GM12872 (cell line): ENCODE results near the gene CAMK4.

Experiments
- TF ChIP-seq, protein P1 (sequence below): IDR thresholded peaks from 3 replicates; pipeline ENCODE4 v1.5.1; 2011; ENCODE audit warnings: low read depth, mild to moderate bottlenecking, low read length, moderate library complexity; ENCODE audit not compliant: insufficient read depth

Gene CAMK4

DNA sequence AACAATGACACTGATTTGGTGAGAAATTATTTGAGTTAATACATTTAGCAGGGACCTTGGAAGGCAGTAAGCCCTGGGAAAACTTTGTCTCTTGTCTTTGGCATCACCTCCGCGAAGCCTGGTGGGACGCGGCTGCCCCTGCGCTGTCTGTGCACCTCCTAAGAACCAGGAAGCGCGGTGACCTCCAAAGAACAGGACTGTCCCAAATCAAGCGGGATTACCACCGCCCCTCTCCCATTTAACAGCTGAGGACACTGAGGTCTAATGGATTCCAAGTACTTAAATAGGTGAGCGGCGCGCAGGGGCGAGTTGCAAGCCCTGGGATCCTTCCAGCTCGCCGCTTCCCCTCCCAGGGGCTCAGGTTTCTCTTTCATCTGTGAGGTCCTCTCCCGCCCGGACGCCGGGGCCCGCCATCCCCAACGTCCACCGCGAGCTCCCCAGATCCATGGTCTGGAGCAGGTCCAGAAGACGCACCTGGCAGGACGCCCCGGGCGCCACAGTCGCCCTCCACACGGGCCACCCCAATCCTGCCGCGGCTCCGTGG is 287.7 kb downstream of the CAMK4 start:
- TF ChIP-seq, protein P1, sequence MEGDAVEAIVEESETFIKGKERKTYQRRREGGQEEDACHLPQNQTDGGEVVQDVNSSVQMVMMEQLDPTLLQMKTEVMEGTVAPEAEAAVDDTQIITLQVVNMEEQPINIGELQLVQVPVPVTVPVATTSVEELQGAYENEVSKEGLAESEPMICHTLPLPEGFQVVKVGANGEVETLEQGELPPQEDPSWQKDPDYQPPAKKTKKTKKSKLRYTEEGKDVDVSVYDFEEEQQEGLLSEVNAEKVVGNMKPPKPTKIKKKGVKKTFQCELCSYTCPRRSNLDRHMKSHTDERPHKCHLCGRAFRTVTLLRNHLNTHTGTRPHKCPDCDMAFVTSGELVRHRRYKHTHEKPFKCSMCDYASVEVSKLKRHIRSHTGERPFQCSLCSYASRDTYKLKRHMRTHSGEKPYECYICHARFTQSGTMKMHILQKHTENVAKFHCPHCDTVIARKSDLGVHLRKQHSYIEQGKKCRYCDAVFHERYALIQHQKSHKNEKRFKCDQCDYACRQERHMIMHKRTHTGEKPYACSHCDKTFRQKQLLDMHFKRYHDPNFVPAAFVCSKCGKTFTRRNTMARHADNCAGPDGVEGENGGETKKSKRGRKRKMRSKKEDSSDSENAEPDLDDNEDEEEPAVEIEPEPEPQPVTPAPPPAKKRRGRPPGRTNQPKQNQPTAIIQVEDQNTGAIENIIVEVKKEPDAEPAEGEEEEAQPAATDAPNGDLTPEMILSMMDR, result no peak

DNA sequence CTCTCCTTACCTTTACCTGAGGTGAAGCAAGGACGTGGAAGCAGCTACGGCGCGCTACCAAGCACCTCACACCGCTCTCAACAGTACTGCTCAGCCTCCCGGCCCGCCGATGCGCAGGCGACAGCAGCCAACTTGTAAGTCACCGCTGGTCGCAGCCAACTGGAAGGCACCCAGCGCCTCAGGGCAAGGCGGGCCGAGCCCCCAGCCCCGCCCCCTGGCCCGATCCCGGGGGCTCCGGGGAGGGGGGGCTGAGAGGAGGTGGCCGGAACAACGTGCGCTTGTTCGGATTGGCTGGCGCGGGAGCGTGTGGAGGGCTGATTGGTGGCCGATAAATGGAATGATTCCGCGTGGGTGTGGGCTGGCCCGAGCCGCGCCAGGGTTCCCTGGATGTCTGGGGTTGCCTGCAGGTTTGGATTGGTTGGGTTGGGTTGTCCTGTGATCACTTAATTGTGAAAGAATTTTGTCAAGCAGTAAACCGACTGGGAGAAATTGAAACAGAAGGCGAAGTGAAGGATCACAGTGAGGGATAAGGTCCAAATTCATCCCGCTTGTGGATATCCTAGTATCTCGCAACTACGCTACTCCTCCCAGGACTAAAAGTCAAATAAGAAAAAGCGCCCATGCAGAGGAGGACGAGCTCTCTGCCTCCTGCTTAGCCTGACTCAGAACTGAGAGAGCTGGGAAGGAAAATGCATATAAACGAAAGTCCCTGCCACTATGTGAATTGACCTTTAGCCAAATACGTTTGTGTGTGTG is 288.4 kb downstream of the CAMK4 start, which contains the start of gene STARD4:
STARD4 (minus strand) TSS at position 161 of the 756 bp plus-strand sequence. CDS start 5,102 bp downstream, outside the sequence.
- TF ChIP-seq, protein P1, result no peak

DNA sequence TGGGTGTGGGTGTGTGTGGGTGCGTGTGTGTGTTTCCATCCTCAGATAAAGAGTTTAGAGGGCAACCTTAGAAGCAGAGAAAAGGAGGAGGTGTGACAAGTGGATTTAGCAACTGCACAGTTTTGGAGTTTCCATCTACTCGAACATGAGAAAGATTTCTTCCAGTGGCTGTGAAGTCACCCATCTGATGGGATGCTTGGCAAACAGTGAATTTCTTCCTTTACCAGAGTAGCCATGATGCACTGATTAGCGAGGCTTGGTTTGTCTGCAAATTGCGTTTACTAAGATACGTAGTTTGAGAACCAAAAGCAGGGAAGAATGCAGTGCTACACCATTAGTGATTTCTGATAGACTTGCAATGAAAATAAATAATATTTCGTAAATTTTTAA is 288.9 kb downstream of the CAMK4 start:
- TF ChIP-seq, protein P1, result no peak

DNA sequence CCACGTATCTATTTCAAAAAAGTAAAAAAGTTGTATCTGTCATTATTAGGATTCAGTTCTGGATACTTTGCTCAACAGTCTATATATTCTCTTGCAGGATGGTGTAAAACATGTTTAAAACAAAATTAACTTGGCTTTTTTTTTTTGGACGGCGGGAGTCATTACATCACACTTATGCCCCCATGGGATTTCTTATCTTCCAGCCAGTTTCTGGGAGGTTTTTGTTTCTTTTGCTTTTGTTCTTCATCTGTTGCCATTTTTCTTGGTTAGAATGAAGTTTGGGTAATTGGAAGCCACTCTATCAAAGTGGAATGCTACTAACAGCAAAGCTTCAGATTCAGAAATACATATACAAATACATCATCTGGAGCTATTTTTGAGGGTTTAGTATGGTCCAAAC is 289.9 kb downstream of the CAMK4 start:
- TF ChIP-seq, protein P1, result no peak

DNA sequence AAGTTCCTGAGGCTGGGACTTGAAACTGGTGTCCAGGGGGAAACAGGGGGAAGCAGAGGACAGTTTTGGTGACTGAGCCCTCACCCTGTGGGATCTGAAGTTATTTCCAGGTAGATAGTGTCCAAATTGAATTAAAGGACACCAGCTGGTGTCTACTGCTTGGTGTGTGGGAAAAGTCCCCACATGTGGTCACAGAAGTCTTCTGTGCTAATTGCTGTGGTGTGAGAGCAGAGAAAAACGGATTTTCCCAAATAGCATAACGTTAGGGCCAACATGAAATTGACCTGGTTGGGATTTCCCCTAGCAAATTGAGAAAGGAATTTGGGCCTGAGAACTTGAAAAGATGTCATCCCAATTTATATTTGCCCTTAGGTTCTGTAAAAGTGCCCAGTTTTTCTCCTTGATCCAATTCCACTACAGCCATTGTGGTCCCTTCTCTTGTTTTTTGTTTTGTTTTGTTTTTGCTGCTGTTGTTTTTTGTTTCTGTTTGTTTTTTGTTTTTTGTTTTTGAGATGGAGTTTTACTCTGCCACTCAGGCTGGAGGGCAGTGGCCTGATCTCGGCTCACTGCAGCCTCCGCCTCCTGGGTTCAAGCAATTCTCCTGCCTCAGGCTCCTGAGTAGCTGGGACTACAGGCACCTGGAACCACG is 293.8 kb downstream of the CAMK4 start:
- TF ChIP-seq, protein P1, result no peak

DNA sequence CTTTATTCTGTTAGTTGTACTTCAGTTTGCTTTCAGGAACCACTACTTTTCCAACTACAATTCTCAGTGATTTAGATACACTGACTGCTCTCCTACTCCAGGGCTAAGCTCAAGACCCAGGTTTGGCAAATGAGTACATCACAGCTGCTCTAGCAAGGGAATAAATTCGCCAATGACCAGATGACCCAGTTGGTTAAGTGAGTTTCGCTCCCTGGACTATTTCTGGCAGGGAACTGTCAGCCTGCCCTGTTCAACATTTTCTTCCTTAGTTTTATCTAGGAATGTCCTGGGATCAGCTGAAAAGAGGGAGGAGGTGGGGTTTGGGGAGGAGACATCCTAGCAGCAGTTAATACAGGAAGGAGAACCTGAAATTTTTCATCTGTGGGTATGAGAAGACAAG is 294.6 kb downstream of the CAMK4 start:
- TF ChIP-seq, protein P1, result no peak

DNA sequence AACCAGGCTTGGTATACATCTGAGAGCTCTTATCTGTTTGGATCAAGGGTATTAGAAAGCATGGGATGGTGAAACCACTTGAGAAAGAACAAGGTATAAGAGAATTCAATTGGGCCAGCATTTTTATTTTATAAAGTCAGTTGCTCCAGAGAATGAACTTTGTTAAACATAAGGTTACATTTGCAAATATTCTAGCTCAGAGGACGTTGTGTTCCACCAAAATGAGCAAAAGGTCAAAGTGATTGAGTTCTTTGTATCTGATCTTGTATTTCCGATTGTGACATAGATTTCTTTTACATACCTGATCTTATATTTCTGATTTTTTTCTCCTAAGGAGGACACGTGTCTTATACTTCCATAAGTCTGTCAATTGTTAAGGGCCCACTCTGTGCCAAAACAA is 296.7 kb downstream of the CAMK4 start:
- TF ChIP-seq, protein P1, result no peak
